ENCODE results near the gene USP25.

- TF ChIP-seq TARDBP (IDR thresholded peaks at IDR 0.05) (no peak), FOXM1 (IDR thresholded peaks at IDR 0.05; ENCODE audit: borderline replicate concordance) (no peak), PKNOX1 (IDR thresholded peaks at IDR 0.05) (no peak), L3MBTL2 (conservative IDR thresholded peaks at IDR 0.05) (no peak), FOXK2 (IDR thresholded peaks at IDR 0.05) (no peak), HDGF (IDR thresholded peaks at IDR 0.05; ENCODE audit: borderline replicate concordance) (no peak), SUZ12 (IDR thresholded peaks at IDR 0.05) (no peak)
Observed at GRCh38 chr21:15853126-15853525, 123.3 kb downstream of the USP25 start.

Measured in HEK293T (cell line).